Gastroesophageal sphincter (tissue), 3 donors: ENCODE measurements around the gene ESYT3.

Source experiments
- POLR2A ChIP-seq, 2 donors: fragments of 450-650 bp; IDR thresholded peaks; one replicate each; pipeline ENCODE4 v1.6.1; 2017; ENCODE audit warnings: antibody characterized with exemption in 2 of 2, mild to moderate bottlenecking in 2 of 2, moderate library complexity in 1 of 2
- POLR2AphosphoS5 ChIP-seq: sonication (generic); formaldehyde crosslinking; IDR thresholded peaks from one replicate; pipeline ENCODE4 v1.6.1; 2017; ENCODE audit warnings: antibody characterized with exemption
- TF ChIP-seq, protein P1 (sequence below), 4 experiments: fragments of 200-600 bp in 2 of 4; fragments of 450-650 bp in 2 of 4; sonication (generic) in 1 of 4; IDR thresholded peaks; one replicate each; pipeline ENCODE4 v1.5.1; 2017 to 2019; ENCODE audit warnings: antibody characterized with exemption in 4 of 4, mild to moderate bottlenecking in 2 of 4, moderate library complexity in 2 of 4

DNA sequence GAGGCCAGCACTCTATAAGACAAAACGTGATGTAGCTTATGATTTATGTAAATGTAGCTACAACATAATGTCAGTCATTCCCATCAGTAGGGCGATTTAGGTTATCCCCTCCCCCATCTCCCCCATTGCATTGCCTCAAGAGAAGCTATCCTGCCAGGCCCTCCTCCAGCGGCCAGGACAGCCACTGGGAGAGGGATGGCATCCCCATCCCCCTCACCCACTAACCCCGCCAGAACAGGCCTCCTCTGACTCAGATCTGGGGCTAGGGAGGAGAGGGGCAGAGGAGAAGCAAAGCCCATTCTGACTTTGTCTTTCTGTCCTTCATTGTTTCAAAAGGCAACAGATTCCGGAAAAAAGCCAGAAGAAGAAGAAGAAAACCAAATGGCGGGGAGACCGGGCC lies 32.6 kb upstream of the ESYT3 start:
- no peak for TF ChIP-seq POLR2A (IDR thresholded peaks at IDR 0.05)
- TF ChIP-seq, protein P1, sequence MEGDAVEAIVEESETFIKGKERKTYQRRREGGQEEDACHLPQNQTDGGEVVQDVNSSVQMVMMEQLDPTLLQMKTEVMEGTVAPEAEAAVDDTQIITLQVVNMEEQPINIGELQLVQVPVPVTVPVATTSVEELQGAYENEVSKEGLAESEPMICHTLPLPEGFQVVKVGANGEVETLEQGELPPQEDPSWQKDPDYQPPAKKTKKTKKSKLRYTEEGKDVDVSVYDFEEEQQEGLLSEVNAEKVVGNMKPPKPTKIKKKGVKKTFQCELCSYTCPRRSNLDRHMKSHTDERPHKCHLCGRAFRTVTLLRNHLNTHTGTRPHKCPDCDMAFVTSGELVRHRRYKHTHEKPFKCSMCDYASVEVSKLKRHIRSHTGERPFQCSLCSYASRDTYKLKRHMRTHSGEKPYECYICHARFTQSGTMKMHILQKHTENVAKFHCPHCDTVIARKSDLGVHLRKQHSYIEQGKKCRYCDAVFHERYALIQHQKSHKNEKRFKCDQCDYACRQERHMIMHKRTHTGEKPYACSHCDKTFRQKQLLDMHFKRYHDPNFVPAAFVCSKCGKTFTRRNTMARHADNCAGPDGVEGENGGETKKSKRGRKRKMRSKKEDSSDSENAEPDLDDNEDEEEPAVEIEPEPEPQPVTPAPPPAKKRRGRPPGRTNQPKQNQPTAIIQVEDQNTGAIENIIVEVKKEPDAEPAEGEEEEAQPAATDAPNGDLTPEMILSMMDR (IDR thresholded peaks at IDR 0.05) = no peak
- TF ChIP-seq POLR2AphosphoS5 = no peak
